22Rv1 (cell line): ENCODE data around the gene TEKTIP1.

Experiments
- ZFX ChIP-seq: fragments of 450-650 bp; IDR thresholded peaks from 2 replicates; pipeline ENCODE4 v1.6.1; 2017; ENCODE audit warnings: antibody characterized with exemption, borderline replicate concordance
- TF ChIP-seq, protein P1 (sequence below): fragments of 450-650 bp; IDR thresholded peaks from 2 replicates; pipeline ENCODE4 v1.5.1; 2017; ENCODE audit warnings: mild to moderate bottlenecking

DNA sequence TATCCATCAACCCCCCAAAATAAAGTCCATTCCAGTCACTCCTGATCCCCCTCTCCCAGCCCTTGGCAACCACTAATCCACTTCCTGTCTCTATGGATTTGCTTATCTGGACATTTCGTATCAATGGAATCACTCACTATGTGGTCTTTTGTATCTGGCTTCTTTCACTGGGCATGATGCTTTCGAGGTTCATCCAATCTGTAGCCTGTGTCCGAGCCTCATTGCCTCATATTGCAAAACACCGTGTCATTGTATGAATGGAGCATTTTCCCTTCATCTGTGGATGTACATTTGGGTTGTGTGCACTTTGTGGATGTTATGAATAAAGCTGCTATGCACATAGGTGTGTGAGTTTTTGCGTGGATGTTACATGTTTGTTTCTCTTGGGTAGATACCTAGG lies 34.2 kb upstream of the TEKTIP1 start:
- TF ChIP-seq, protein P1, sequence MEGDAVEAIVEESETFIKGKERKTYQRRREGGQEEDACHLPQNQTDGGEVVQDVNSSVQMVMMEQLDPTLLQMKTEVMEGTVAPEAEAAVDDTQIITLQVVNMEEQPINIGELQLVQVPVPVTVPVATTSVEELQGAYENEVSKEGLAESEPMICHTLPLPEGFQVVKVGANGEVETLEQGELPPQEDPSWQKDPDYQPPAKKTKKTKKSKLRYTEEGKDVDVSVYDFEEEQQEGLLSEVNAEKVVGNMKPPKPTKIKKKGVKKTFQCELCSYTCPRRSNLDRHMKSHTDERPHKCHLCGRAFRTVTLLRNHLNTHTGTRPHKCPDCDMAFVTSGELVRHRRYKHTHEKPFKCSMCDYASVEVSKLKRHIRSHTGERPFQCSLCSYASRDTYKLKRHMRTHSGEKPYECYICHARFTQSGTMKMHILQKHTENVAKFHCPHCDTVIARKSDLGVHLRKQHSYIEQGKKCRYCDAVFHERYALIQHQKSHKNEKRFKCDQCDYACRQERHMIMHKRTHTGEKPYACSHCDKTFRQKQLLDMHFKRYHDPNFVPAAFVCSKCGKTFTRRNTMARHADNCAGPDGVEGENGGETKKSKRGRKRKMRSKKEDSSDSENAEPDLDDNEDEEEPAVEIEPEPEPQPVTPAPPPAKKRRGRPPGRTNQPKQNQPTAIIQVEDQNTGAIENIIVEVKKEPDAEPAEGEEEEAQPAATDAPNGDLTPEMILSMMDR, result no peak
- TF ChIP-seq ZFX, result no peak
